ENCODE measurements around the gene FAM114A1. TPM values are rescaled to one million over a fixed set of nuclear protein-coding genes. Genes with fewer than 3 reads are reported as not detected.

FAM114A1 gene
- total RNA-seq, 2 donors from 2014 or later = 148 to 180 TPM

- no peak for ATAC-seq (ENCODE audit: insufficient number of reproducible peaks, low FRiP score, low read depth)
- no peaks in the 10 kb centered on the region for H3K27me3 ChIP-seq (replicated peaks; ENCODE audit: insufficient read depth)
- TF ChIP-seq CTCF (IDR thresholded peaks at IDR 0.05) = no peak
These were observed 2.2 kb upstream of the FAM114A1 start for GRCh38 chr4:38865445-38865844.

GRCh38 chr4:38866973-38867477 is 581 bp upstream of the FAM114A1 start:
- no peak for TF ChIP-seq CTCF (IDR thresholded peaks at IDR 0.05)
- H3K36me3 ChIP-seq = no peaks in the 10 kb centered on the region
- no peak for DNase-seq (ENCODE audit: low spot score)

More at GRCh38 chr4:38865445-38865844, 2.2 kb upstream of the FAM114A1 start:
- H3K27ac ChIP-seq = no peak overlapping the region
- H3K4me3 ChIP-seq = no peak overlapping the region
- H3K4me1 ChIP-seq (ENCODE audit: control insufficient read depth in 1 of 2, low read depth in 2 of 2) = peaks cover 11 to 25% of the 10 kb centered on the region in 2 donors
- H3K36me3 ChIP-seq = no peaks in the 10 kb centered on the region
- DNase-seq (ENCODE audit: low spot score) = no peak
- no peaks in the 10 kb centered on the region for H3K9me3 ChIP-seq

GRCh38 chr4:38868059-38868960 is 704 bp downstream of the FAM114A1 start:
- ATAC-seq (ENCODE audit: insufficient number of reproducible peaks, low FRiP score, low read depth) = peak; percentile 1
- Histone ChIP-seq H3K9me3 (no peaks in the 10 kb centered on the region), H3K4me3 (peak overlapping the region; percentile 94), H3K4me1 (ENCODE audit: control insufficient read depth in 1 of 2, low read depth in 2 of 2) (peaks cover 14 to 51% of the 10 kb centered on the region in 2 donors), H3K27ac (peak overlapping the region; percentile 64 to 96), H3K27me3 (replicated peaks; ENCODE audit: insufficient read depth) (no peaks in the 10 kb centered on the region), H3K36me3 (no peaks in the 10 kb centered on the region)
- no peak for TF ChIP-seq CTCF (IDR thresholded peaks at IDR 0.05)
- no peak for DNase-seq (ENCODE audit: low spot score)

More at GRCh38 chr4:38866973-38867477, 581 bp upstream of the FAM114A1 start:
- no peaks in the 10 kb centered on the region for H3K27me3 ChIP-seq (replicated peaks; ENCODE audit: insufficient read depth)
- no peaks in the 10 kb centered on the region for H3K9me3 ChIP-seq
- no peak for ATAC-seq (ENCODE audit: insufficient number of reproducible peaks, low FRiP score, low read depth)
- peaks cover 11 to 39% of the 10 kb centered on the region in 2 donors for H3K4me1 ChIP-seq (ENCODE audit: control insufficient read depth in 1 of 2, low read depth in 2 of 2)
- H3K4me3 ChIP-seq = peak overlapping the region; percentile 94
- peak overlapping the region; percentile 64 to 68 for H3K27ac ChIP-seq

GRCh38 chr4:38869511-38869910 is 1.9 kb downstream of the FAM114A1 start:
- peaks cover 14 to 59% of the 10 kb centered on the region in 2 donors for H3K4me1 ChIP-seq (ENCODE audit: control insufficient read depth in 1 of 2, low read depth in 2 of 2)
- H3K9me3 ChIP-seq = no peaks in the 10 kb centered on the region
- no peaks in the 10 kb centered on the region for H3K36me3 ChIP-seq
- peak overlapping the region; percentile 64 to 96 for H3K27ac ChIP-seq
- peak; percentile 8 for ATAC-seq (ENCODE audit: insufficient number of reproducible peaks, low FRiP score, low read depth)
- no peak for DNase-seq (ENCODE audit: low spot score)
- H3K4me3 ChIP-seq = peak overlapping the region; percentile 94
- no peak for TF ChIP-seq CTCF (IDR thresholded peaks at IDR 0.05)
- H3K27me3 ChIP-seq (replicated peaks; ENCODE audit: insufficient read depth) = no peaks in the 10 kb centered on the region

- H3K4me1 ChIP-seq (ENCODE audit: control insufficient read depth in 1 of 2, low read depth in 2 of 2) = peaks cover 14 to 59% of the 10 kb centered on the region in 2 donors
- ATAC-seq (ENCODE audit: insufficient number of reproducible peaks, low FRiP score, low read depth) (no peak), DNase-seq (ENCODE audit: low spot score) (no peak)
- H3K27ac ChIP-seq = peak overlapping the region; percentile 64 to 96
- H3K36me3 ChIP-seq = no peaks in the 10 kb centered on the region
- no peak overlapping the region for H3K4me3 ChIP-seq
- no peaks in the 10 kb centered on the region for H3K27me3 ChIP-seq (replicated peaks; ENCODE audit: insufficient read depth)
- TF ChIP-seq CTCF (IDR thresholded peaks at IDR 0.05) = no peak
- H3K9me3 ChIP-seq = no peaks in the 10 kb centered on the region
These were observed 2.6 kb downstream of the FAM114A1 start for GRCh38 chr4:38870098-38870808.

All from thoracic aorta (tissue), 2 donors.